Thyroid gland (tissue), 4 donors: Measurements from ENCODE around the gene PCCA. TPM values are rescaled to one million over a fixed set of nuclear protein-coding genes. Genes with fewer than 3 reads are reported as not detected.

Source experiments
- DNase-seq, 2 donors: peaks; one replicate each; pipeline ENCODE4 v3.0.0-alpha.2; 2019
- H3K27ac ChIP-seq, 3 donors: fragments of 200-600 bp; sonication (generic); 1 replicate in 2 of 3; 2 replicates in 1 of 3; pipeline ENCODE4 v1.5.1; 2016 to 2019; ENCODE audit warnings: mild to moderate bottlenecking in 1 of 3, moderate library complexity in 1 of 3
- H3K27me3 ChIP-seq: fragments of 200-600 bp; sonication (generic); one replicate; pipeline ENCODE4 v1.5.1; 2019
- H3K36me3 ChIP-seq, 2 donors: fragments of 200-600 bp; sonication (generic); one replicate each; pipeline ENCODE4 v1.5.1; 2016 to 2019
- H3K4me1 ChIP-seq, 2 donors: fragments of 200-600 bp; sonication (generic); one replicate each; pipeline ENCODE4 v1.5.1; 2017 to 2019
- H3K4me3 ChIP-seq, 3 donors: fragments of 200-600 bp; sonication (generic); replicated peaks in 1 of 3; 1 replicate in 2 of 3; 2 replicates in 1 of 3; pipeline ENCODE4 v1.5.1; 2016; ENCODE audit warnings: mild to moderate bottlenecking in 1 of 3
- H3K9me3 ChIP-seq: fragments of 200-600 bp; sonication (generic); one replicate; pipeline ENCODE4 v1.5.1; 2017
- CTCF ChIP-seq, 6 experiments: fragments of 200-600 bp in 3 of 6; fragments of 450-650 bp in 3 of 6; sonication (generic) in 3 of 6; IDR thresholded peaks; one replicate each; pipeline ENCODE4 v1.5.1; 2016 to 2019; ENCODE audit warnings: antibody characterized with exemption in 6 of 6, mild to moderate bottlenecking in 2 of 6, inconsistent platforms in 1 of 6, moderate library complexity in 1 of 6
- POLR2A ChIP-seq, 2 donors: fragments of 450-650 bp; IDR thresholded peaks; one replicate each; pipeline ENCODE4 v1.6.1; 2017; ENCODE audit warnings: antibody characterized with exemption in 2 of 2, mild to moderate bottlenecking in 2 of 2, moderate library complexity in 1 of 2
- WGBS, 2 donors: methylation state at CpG; one replicate each; pipeline ENCODE4 v1.1.5; 2017; 5-methylcytosine and 5-hydroxymethylcytosine counted together
- intact Hi-C: fragments of 100-400 bp; cut with DNase I; formaldehyde crosslinking; loops from one replicate; pipeline ENCODE4 v1.15.1; 2023
- total RNA-seq, 4 donors: library from RNA; depleted of rRNA; stranded (reverse); fragments of >200 nt; gene quantifications; one replicate each; pipeline ENCODE4 v1.2.3, GENCODE V29; 2016

PCCA gene
- total RNA-seq, 4 donors from 2014 or later = 54.3 to 95.2 (median 67.7) TPM

- DNase-seq = no peak
- Histone ChIP-seq H3K9me3 (no peaks in the 10 kb centered on the region), H3K27ac (no peak overlapping the region), H3K4me3 (no peak overlapping the region), H3K36me3 (no peaks in the 10 kb centered on the region), H3K4me1 (peaks cover 0 to 6% of the 10 kb centered on the region in 2 donors), H3K27me3 (no peaks in the 10 kb centered on the region)
- TF ChIP-seq POLR2A (IDR thresholded peaks at IDR 0.05) (no peak), CTCF (IDR thresholded peaks at IDR 0.05) (no peak)
- 96 to 99% methylated on average over 2 of the region's 2 CpGs for WGBS, 2 donors
- intact Hi-C loops = no loop called here
Measured at GRCh38 chr13:100175078-100175802, 86.3 kb downstream of the PCCA start.

GRCh38 chr13:100175803-100176182 lies 86.9 kb downstream of the PCCA start:
- Histone ChIP-seq H3K27ac (no peak overlapping the region), H3K4me1 (peaks cover 0 to 6% of the 10 kb centered on the region in 2 donors), H3K36me3 (no peaks in the 10 kb centered on the region), H3K9me3 (no peaks in the 10 kb centered on the region), H3K4me3 (no peak overlapping the region), H3K27me3 (no peaks in the 10 kb centered on the region)
- intact Hi-C loops = no loop called here
- DNase-seq = no peak
- WGBS, 2 donors = 78 to 85% methylated on average over 5 of the region's 5 CpGs
- TF ChIP-seq POLR2A (IDR thresholded peaks at IDR 0.05) = no peak
- no peak for TF ChIP-seq CTCF (IDR thresholded peaks at IDR 0.05)

GRCh38 chr13:100176801-100177400 lies 88.0 kb downstream of the PCCA start:
- TF ChIP-seq CTCF (IDR thresholded peaks at IDR 0.05) (no peak), POLR2A (IDR thresholded peaks at IDR 0.05) (no peak)
- intact Hi-C loops = no loop called here
- DNase-seq = no peak

DNA sequence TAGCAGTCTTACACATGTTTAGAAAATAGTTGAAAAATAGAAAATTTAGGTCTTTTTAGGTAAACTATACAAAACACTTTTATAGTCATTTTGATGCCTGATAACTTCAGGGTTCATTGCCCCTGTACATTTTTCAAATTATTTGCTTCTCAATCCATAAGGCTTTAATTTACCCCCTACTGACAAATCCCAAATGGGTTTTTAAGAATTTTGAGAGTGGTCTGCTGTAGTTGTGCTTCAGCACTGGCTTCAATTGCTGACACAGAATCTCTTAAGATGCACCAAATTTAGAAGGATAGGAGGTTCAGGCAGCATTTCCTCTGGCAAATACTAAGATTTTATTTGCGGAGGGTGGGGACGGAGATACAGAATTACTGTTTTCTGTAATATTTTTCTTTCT lies 89.4 kb downstream of the PCCA start:
- Histone ChIP-seq H3K9me3 (no peaks in the 10 kb centered on the region), H3K27me3 (no peaks in the 10 kb centered on the region), H3K4me3 (no peak overlapping the region), H3K27ac (no peak overlapping the region), H3K36me3 (no peaks in the 10 kb centered on the region), H3K4me1 (peaks cover 0 to 6% of the 10 kb centered on the region in 2 donors)
- intact Hi-C loops = no loop called here
- TF ChIP-seq POLR2A (IDR thresholded peaks at IDR 0.05) (no peak), CTCF (IDR thresholded peaks at IDR 0.05) (no peak)
- WGBS, 2 donors = 97 to 100% methylated on average over 2 of the region's 2 CpGs
- no peak for DNase-seq

More at GRCh38 chr13:100176801-100177400, 88.0 kb downstream of the PCCA start:
- Histone ChIP-seq H3K4me3 (no peak overlapping the region), H3K9me3 (no peaks in the 10 kb centered on the region), H3K27me3 (no peaks in the 10 kb centered on the region), H3K27ac (no peak overlapping the region), H3K36me3 (no peaks in the 10 kb centered on the region), H3K4me1 (peaks cover 0 to 6% of the 10 kb centered on the region in 2 donors)
- WGBS, 2 donors = 76 to 80% methylated on average over 2 of the region's 2 CpGs

DNA sequence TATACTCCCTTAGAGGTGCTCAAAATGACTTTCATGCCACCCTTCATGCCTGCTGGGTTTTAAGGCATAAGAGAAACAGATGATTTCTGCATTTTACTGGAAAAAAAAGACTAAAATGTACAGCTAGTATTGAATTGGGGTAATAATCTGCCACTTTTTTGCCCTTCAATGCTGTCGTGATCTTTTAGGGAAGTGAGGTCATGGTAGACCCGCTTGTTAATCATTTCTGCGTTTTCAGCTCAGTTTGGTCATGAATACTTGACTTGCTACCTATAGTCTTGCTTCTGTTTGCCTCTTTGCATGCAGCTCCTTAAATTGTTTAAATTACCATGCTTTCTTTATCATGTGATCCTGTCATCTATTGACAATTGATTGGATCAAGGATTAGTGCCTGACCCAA lies 90.4 kb downstream of the PCCA start:
- TF ChIP-seq POLR2A (IDR thresholded peaks at IDR 0.05) (no peak), CTCF (IDR thresholded peaks at IDR 0.05) (no peak)
- no peaks in the 10 kb centered on the region for H3K36me3 ChIP-seq
- intact Hi-C loops = no loop called here
- H3K4me3 ChIP-seq = no peak overlapping the region
- H3K9me3 ChIP-seq = no peaks in the 10 kb centered on the region
- H3K4me1 ChIP-seq = peaks cover 0 to 6% of the 10 kb centered on the region in 2 donors
- 92 to 93% methylated on average over 3 of the region's 3 CpGs for WGBS, 2 donors
- DNase-seq = no peak
- no peaks in the 10 kb centered on the region for H3K27me3 ChIP-seq
- H3K27ac ChIP-seq = no peak overlapping the region
